Activated T-cell treated with anti-CD3 and anti-CD28 coated beads for 48 hours (primary cell): ENCODE measurements around the gene CAPZA1.

Experiments used
- DNase-seq: peaks from one replicate; pipeline ENCODE4 v3.0.0-alpha.2; 2020; ENCODE audit warnings: low read depth

CAPZA1 gene

GRCh38 chr1:112701227-112702066, 81.8 kb downstream of the CAPZA1 start:
- no peak for DNase-seq

- no peak for DNase-seq
Measured at GRCh38 chr1:112702067-112702395, 82.4 kb downstream of the CAPZA1 start.

GRCh38 chr1:112702420-112703261, 83.0 kb downstream of the CAPZA1 start:
- DNase-seq = no peak

- no peak for DNase-seq
Measured at GRCh38 chr1:112703706-112704105, 84.1 kb downstream of the CAPZA1 start.

DNA sequence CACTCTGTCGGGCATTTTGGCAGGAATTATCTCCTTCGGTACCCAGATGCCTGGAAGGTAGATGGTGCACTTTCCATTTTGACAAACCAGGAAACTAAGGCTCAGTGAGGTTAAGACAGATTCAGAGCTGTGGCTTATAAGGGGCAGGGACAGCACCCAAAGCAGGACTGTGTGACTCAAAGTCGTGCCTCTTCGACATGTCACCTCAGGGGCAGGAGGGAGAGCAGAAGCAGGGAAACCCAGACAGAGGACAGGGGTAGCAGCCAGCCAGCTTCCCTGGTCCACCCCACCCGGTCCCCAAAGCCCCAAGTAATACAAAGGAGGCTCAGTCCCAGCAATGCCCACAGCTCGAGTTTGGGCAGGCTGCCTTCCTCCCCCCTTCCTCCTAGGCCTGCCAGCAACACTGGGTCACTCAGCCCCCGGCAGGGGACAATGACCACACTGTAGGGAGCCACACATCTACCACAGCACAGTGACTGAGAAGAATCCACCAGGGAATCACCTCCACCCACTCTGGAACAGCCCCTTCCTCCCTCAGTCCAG, 84.8 kb downstream of the CAPZA1 start:
- peak; percentile 23 for DNase-seq

- DNase-seq = peak; percentile 54
Measured at GRCh38 chr1:112704934-112705627, 85.4 kb downstream of the CAPZA1 start.

GRCh38 chr1:112706505-112707220, 87.0 kb downstream of the CAPZA1 start, which contains the start of gene RHOC:
Gene RHOC (minus strand): TSS chr1:112707127. CDS start chr1:112703799, 3,328 bp downstream.
- peak; percentile 42 for DNase-seq

GRCh38 chr1:112707221-112708001, 87.8 kb downstream of the CAPZA1 start:
- peak; percentile 63 for DNase-seq

- no peak for DNase-seq
Measured at GRCh38 chr1:112708002-112708448, 88.4 kb downstream of the CAPZA1 start.

DNA sequence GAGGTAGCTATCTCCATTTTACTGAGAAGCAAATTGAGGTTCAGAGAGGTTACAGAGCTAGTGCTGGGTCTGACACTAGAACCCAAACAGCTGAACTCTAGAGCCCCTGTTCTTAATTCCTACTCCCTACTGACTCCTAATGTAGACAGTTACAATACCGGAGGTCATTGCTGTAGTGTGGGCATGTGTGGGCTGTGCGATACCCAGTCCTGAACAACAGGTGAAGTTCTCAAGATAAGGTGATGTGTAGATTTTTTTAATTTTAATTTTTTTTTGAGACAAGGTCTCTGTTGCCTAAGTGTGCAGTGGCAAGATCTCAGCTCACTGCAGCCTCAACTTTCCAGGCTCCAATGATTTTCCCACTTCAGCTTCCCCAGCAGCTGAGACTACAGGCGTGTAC, 88.9 kb downstream of the CAPZA1 start:
- DNase-seq = no peak

DNA sequence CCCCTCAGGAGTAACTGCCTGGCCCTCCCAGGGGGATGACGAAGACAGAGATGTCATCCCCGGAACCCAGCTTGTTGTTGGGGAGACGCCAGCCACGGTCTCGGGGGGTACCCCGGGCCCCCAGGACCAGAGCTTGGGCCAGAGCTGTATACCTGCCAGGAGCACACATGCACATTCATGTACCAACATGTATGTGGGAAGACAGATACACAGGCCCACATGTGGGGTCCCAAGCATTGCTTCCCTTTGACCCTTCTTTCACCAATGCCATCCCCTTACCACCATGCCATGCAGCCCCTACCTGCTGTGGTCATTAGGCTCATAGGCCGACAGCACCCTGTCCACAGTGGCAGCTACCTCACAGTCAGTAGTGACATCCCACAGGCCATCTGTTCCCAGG, 90.5 kb downstream of the CAPZA1 start:
- DNase-seq = no peak

DNA sequence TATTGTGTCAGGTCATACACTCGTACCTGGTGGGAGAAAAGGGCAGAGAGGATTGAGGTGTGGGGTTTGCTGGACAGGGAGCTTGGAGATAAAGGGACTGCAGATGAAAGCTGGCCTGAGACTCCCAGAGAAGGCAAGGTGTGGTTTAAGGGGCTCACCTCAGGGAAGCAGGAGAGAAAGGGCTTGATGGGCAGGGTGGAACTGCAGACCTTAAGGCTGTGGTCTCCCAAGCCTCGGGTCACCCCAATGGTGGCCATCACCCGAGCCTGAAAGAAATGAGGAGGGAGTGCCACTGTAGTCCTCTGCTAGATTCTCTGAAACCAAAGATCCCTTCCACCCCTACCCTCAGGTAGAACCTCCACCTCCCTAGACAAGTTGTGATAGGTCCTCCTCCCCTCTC, 91.0 kb downstream of the CAPZA1 start:
- no peak for DNase-seq

- DNase-seq = no peak
Measured at GRCh38 chr1:112711041-112711440, 91.4 kb downstream of the CAPZA1 start.

DNA sequence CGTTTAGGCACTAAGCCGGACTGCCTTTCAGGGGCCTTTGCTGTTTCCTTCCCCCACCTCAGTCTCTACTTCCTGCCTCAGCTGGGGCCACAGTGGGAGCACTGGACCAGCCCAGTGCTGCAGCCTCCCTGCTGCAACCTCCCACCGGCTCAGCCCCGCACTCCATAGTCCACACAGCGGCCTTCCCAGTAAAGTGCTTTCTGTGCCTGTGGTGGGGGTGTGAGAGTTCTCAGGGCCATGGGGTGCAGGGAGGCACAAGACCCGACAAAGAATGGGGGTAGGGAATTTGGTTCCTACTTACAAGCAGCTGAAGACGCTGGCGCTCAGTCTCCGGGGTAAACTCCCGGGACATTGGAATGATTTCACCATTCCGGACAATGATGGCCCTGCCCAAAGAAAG, 92.0 kb downstream of the CAPZA1 start:
- DNase-seq = no peak

GRCh38 chr1:112712191-112712590, 92.6 kb downstream of the CAPZA1 start:
- DNase-seq = no peak

DNA sequence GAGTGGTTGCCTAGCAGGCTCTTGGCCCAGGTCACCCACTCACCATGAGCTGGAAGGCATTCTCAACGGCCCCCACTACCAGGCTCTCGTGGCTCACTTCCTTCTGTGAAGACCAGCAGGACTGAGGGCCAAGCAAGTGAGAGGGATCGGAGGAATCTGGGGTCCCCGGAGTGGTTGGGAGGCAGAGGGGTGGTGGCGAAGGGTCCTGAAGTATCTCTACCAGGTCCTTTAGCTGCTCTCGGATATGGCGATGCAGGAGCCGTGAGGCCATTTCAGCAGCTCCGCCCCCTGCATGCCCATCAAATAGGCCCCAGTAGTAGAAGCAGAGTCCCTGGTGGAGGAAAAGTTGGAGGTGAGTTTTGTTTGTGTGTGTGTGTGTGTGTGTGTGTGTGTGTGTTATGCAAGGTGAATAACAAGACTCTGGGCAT, 93.1 kb downstream of the CAPZA1 start:
- no peak for DNase-seq

DNA sequence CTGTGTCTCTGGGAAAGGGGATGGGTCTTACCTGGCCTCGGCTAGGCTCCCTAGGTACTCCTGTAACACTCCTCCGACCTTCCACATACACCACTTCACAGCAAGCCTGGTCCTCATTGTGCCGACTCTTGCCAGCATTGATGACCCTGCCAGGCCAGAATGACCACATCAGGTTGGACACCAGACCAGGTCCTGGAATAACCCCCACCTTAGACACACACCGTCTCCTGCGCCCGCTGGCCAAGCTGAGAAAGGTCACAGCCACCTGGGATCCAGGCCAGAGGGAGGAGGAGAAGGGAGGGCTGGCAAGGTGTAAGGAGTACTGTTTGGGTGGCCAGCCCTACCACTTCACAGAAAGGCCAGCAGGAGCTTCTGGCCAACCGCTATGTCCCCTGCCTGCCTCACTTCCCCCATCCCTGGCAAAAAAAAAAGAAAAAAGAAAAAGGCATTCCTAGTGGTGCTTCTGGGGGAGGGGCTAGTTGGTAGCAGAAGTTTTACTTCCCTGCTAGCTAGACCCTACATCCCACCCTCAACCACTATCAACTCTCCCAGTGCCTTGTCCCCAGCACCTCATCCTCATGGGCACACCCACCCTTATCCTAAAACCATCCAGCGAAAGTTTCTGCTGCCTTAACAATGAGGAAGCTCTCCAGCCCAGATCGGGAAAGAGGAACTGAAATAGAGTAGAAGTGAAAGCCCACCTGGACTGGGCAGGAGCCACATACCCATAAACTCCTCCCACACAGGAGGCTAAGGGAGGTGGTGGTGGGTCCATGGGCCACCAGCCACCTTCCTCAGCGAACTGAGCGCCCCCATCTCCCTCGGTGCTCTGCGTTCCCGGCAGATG, 94.1 kb downstream of the CAPZA1 start:
- no peak for DNase-seq

DNA sequence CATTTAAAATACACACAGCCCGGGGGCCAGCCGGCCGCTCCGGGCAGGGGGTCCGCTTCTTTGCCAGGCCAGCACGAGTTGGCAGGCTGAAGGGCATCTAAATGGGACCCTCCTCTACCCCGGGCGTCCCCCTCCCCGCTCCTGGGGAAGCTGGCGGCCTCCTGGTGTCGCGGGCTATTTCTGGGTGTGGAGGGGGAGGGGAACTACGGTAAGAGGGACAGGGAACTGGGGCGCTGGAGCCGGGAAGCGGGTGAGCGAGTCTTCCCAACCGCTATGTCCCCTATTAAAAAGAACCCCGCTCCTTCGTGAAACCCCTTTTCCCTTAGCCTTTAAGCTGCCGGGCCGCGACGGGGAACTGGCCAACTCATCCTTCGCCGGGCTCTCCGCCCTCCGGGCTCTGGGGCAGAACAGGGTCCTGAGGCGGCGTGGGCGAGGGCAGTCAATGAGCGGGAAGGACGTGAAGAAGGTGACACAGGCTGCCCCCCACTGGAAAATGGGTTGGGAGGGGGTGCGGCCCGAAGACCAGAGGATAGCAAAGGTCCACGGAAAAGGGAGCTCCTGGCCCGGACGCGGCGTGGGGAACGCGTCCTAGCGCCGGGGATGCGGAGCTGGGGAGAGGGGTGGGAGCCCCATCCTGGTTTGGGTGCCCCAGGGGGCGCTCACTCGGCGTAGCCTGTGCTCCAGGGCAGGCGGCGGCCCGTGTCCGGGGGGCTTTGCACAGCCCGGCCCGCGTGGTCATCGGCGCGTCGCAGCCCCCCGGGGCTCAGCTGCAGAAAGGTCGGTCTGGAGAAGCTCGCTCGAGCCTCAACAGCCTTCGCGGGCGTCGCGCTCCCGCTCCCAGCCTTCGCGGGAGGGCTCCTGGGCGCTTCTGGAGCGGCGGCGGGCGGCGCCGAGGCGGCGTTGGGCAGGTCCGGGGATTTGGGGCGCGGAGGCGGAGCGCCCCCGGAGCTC, 95.0 kb downstream of the CAPZA1 start:
- DNase-seq = no peak
